Epithelial cell of proximal tubule (primary cell): ENCODE results near the gene CHMP4A. TPM values are rescaled to one million over a fixed set of nuclear protein-coding genes. Genes with fewer than 3 reads are reported as not detected.
"Not testable (repeated sequence)": the region's sequence is repeated elsewhere in the genome, so short reads cannot be mapped to it uniquely, and the experiment has no call there.

Source experiments
- DNase-seq: peaks from one replicate; pipeline ENCODE4 v3.0.0-alpha.2; 2011; ENCODE audit warnings: low read depth
- H3K4me3 ChIP-seq: 2 replicates; pipeline ENCODE4 v1.5.1; 2011; ENCODE audit warnings: low read depth, mild to moderate bottlenecking, low read length
- total RNA-seq: library from RNA; depleted of rRNA; stranded (reverse); fragments of >200 nt; gene quantifications from 2 replicates; pipeline ENCODE4 v1.2.3, GENCODE V29; 2015
- TF ChIP-seq, protein P1 (sequence below): conservative IDR thresholded peaks from 2 replicates; pipeline ENCODE4 v1.5.1; 2012; ENCODE audit warnings: low read depth, mild to moderate bottlenecking, low read length

The CHMP4A gene
- total RNA-seq, 1 donor from 2014 or later: 88.4 TPM

DNA sequence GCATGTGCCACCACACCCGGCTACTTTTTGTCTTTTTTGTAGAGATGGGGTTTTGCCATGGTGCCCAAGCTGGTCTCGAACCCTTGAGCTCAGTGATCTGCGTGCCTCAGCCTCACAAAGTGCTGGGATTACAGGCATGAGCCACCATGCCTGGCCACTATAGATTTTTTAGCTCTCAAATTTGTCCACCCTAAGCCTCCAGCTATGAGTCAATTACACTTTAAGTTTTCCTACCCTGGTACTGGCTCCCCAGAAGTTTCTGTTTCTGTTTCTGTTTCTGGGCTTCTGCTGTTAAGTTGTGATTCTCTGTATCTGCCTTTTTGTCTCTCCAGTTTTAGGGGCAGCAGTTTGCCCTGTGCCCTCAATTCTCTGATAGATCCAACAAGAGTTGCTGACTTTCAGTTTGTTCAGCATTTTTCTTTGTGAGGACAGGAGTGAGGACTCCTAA is 33.5 kb upstream of the CHMP4A start:
- H3K4me3 ChIP-seq: no peak overlapping the region
- TF ChIP-seq, protein P1, sequence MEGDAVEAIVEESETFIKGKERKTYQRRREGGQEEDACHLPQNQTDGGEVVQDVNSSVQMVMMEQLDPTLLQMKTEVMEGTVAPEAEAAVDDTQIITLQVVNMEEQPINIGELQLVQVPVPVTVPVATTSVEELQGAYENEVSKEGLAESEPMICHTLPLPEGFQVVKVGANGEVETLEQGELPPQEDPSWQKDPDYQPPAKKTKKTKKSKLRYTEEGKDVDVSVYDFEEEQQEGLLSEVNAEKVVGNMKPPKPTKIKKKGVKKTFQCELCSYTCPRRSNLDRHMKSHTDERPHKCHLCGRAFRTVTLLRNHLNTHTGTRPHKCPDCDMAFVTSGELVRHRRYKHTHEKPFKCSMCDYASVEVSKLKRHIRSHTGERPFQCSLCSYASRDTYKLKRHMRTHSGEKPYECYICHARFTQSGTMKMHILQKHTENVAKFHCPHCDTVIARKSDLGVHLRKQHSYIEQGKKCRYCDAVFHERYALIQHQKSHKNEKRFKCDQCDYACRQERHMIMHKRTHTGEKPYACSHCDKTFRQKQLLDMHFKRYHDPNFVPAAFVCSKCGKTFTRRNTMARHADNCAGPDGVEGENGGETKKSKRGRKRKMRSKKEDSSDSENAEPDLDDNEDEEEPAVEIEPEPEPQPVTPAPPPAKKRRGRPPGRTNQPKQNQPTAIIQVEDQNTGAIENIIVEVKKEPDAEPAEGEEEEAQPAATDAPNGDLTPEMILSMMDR: no peak
- DNase-seq: no peak

DNA sequence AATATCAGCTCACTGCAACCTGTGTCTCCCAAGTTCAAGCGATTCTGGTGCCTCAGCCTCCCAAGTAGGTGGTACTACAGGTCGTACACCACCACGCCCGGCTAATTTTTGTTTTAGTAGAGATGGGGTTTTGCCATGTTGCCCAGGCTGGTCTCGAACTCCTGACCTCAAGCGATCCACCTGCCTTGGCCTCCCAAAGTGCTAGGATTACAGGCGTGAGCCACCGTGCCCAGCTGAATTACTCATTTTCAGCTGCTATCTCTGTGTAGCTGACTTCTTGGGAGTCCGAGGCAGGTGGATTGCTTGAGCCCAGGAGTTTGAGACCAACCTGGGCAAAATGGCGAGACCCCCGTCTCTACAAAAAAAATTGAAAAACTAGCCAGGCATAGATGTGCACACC is 32.1 kb upstream of the CHMP4A start:
- H3K4me3 ChIP-seq, DNase-seq: not testable (repeated sequence)

DNA sequence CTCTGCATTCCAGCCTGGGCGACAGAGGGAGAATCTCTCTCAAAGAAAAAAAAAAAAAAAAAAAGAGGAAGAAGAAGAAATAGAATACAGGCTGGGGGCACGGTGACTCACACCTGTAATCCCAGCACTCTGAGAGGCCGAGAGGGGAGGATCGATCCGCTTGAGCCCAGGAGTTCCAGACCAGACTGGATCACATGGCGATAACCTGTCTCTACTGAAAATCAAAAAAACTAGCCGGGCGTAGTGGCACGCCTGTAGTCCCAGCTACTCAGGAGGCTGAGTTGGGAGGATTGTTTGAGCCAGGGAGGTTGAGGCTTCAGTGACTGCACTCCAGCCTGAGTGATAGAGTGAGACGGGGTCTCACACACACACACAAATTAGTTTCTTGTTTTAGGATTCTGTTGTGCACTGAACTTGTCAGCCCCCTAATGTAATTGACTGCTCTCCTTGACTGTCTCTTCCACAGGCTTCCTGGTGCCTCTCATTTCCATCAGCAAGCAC is 30.1 kb upstream of the CHMP4A start:
- TF ChIP-seq, protein P1: no peak
- peak overlapping the region; percentile 83 for H3K4me3 ChIP-seq
- DNase-seq: no peak

DNA sequence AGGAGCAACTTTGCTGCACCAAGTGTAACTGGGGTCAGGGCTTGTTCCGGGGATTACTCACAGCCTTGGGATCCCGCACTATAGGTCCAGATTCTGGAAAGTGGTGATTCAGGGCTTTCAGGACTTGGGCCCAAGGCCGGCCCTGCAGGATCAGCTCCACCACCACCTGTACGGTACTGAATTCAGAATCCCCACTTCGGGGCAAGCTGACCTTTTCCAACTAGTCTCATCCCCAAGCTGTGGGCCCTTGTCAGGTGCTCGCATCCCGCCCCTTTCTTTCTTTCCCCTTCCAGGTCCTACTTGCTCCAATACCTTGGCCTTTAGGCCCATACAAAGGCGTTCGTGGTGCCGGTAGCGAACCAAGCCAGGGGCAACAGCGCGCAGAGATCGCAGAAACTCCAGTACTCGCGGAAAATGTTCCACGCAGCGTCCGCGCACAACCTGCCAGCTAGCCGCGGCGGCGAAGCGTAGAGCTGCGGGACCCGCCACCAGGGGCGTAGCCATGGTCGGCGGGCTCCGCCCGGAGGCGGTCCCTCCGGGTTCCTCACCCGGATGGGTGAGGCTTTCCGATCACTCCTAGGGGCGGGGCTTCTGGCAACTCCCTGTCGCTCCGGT is 28.6 kb upstream of the CHMP4A start:
- H3K4me3 ChIP-seq: peak overlapping the region; percentile 83
- DNase-seq: no peak
- TF ChIP-seq, protein P1: peak; percentile 55

DNA sequence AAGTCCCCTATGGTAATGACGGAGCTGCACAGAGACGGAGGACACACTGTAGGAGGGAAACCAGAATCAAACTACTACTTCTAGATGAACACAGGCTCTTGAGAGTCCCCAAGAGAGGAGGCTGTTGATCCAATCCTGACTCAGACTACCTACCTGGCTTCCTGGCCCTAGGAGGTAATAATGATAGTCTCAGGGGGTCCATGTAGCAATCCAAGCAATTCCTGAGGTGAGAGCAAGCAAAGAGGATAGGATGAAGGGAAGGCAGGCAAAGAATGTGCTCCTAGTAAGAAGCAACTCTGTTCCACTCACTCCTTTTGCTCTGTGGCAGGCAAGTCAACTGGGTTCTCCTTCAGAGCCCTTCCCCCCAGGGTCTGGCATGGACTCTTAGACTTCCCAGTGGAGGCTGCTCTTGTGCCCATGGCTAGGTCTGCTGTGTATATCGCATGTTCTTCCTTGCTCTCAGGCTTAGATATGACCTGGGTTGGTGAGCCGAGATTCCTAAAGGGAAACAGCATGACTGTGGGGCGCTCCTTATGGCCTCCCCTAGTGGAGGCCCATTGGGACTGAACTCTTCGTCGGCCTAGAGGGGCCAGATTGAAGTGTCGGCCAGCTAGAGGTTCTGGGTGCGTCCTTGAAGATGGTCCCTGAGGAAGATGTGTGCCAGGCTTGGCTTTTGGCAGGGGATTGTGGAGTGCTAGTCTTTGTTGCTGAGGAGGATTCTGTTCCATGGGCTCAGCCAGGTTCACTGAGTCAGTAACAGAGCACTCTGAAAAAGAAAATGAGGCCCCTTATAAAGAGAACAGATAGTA is 27.0 kb upstream of the CHMP4A start:
- no peak overlapping the region for H3K4me3 ChIP-seq
- TF ChIP-seq, protein P1: no peak
- DNase-seq: no peak

DNA sequence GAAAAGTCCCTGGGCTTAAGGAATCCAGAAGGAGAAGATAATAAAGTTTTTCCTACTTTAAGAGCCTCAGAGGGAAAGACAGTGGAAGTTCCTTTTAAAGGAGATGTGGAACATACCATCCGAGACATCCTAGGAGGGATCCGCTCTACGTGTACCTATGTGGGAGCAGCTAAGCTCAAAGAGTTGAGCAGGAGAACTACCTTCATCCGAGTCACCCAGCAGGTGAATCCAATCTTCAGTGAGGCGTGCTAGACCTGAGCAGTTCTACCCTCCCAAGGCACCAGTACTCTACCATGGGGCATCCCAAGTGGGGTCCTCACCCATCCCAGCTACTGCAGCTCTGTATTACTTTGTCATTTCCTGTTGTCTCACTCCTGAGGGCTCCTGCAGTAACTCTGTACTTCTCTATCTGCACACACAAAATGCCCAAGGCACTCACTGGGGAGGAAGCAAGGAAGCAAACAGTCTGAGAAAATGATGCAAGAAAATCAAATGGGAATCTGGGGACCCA is 25.3 kb upstream of the CHMP4A start:
- no peak for DNase-seq
- H3K4me3 ChIP-seq: no peak overlapping the region
- TF ChIP-seq, protein P1: no peak

DNA sequence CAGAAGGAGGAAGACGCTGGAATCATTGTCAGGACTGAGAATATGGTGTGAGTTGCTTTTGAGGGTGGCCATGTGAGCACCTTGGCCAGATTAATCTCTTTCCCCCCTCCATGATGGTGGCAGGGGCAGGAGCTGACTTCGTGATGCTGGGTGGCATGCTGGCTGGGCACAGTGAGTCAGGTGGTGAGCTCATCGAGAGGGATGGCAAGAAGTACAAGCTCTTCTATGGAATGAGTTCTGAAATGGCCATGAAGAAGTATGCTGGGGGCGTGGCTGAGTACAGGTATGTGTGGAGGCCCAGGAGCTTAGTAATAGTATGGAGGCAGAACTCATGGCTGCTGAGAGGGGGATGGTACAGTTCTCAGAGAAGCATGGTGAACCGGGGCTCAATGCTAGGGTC is 24.8 kb upstream of the CHMP4A start:
- no peak overlapping the region for H3K4me3 ChIP-seq
- no peak for DNase-seq
- TF ChIP-seq, protein P1: no peak
